ENCODE measurements around the gene SLC7A9.

DNA sequence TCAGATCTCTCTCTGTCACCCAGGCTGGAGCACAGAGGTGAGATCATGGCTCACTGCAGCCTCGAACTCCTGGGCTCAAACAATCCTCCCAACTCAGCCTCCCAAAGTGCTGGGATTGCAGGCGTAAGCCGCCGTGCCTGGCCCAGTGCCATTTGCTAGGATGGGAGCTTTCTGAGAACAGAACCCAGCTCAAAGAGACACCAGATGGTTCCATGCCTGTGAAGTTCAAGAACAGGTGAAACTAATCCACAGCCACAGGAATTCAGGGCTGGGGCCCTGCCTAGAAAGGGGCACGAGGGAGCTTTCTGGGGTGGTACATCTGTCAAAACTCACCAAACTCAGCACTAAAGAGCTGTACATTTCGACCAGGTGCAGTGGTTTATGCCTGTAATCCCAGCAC lies 4.2 kb downstream of the SLC7A9 start:
- TF ChIP-seq, protein P1, sequence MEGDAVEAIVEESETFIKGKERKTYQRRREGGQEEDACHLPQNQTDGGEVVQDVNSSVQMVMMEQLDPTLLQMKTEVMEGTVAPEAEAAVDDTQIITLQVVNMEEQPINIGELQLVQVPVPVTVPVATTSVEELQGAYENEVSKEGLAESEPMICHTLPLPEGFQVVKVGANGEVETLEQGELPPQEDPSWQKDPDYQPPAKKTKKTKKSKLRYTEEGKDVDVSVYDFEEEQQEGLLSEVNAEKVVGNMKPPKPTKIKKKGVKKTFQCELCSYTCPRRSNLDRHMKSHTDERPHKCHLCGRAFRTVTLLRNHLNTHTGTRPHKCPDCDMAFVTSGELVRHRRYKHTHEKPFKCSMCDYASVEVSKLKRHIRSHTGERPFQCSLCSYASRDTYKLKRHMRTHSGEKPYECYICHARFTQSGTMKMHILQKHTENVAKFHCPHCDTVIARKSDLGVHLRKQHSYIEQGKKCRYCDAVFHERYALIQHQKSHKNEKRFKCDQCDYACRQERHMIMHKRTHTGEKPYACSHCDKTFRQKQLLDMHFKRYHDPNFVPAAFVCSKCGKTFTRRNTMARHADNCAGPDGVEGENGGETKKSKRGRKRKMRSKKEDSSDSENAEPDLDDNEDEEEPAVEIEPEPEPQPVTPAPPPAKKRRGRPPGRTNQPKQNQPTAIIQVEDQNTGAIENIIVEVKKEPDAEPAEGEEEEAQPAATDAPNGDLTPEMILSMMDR (IDR thresholded peaks at IDR 0.05): no peak
- TF ChIP-seq POLR2A (IDR thresholded peaks at IDR 0.05): no peak
- no peak for TF ChIP-seq POLR2AphosphoS5 (IDR thresholded peaks at IDR 0.05)
